SK-N-SH (cell line): ENCODE measurements around the gene OGFRL1. TPM values are rescaled to one million over a fixed set of nuclear protein-coding genes. Genes with fewer than 3 reads are reported as not detected.

Source experiments
- CTCF ChIA-PET: fragments of 300-600, 350-600 bp; formaldehyde crosslinking; extraction: SDS; loops from one replicate; lab custom pipeline; 2021; lab: Yijun Ruan, JAX
- POLR2A ChIA-PET: fragments of 350-600 bp; sonication (Branson Sonifier 250); formaldehyde crosslinking; extraction: SDS; loops from one replicate; lab custom pipeline; 2020; ENCODE audit warnings: antibody characterized with exemption, inconsistent platforms; lab: Yijun Ruan, JAX
- DNase-seq: peaks from one replicate; pipeline ENCODE4 v3.0.0; 2012
- H2AFZ ChIP-seq: fragments of 200-600 bp; sonication (generic); 2 replicates; pipeline ENCODE4 v1.8.1; 2016; ENCODE audit warnings: antibody characterized with exemption, mild to moderate bottlenecking, low read depth
- H3F3A ChIP-seq: fragments of 200-600 bp; sonication (generic); replicated peaks from 2 replicates; pipeline ENCODE3; 2016; ENCODE audit warnings: antibody characterized with exemption, mild to moderate bottlenecking; ENCODE audit not compliant: insufficient read depth
- H3K27ac ChIP-seq, 2 experiments: fragments of 200-500 bp in 1 of 2; fragments of 200-600 bp in 1 of 2; sonication (Bioruptor generic) in 1 of 2; sonication (generic), shearing (Covaris generic) in 1 of 2; 2 replicates each; pipeline versions ENCODE4 v1.5.1 to v1.6.1; 2014 to 2016; ENCODE audit warnings: low read depth in 2 of 2, inconsistent platforms in 1 of 2, low read length in 1 of 2, mild to moderate bottlenecking in 1 of 2, mixed read lengths in 1 of 2
- H3K27me3 ChIP-seq: fragments of 200-600 bp; sonication (generic), shearing (Covaris generic); 2 replicates; pipeline ENCODE4 v1.6.1; 2016; ENCODE audit warnings: mixed run types; ENCODE audit not compliant: insufficient read depth
- H3K36me3 ChIP-seq, 2 experiments: fragments of 200-500 bp in 1 of 2; fragments of 200-600 bp in 1 of 2; sonication (Bioruptor generic) in 1 of 2; sonication (generic) in 1 of 2; replicated peaks in 1 of 2; 2 replicates each; pipeline versions ENCODE3 to v1.5.1; 2014 to 2016; ENCODE audit warnings: low read length in 1 of 2, mild to moderate bottlenecking in 1 of 2; ENCODE audit not compliant: insufficient read depth in 2 of 2, control insufficient read depth in 1 of 2
- H3K4me1 ChIP-seq, 2 experiments: fragments of 200-500 bp in 1 of 2; fragments of 200-600 bp in 1 of 2; sonication (Bioruptor generic) in 1 of 2; sonication (generic), shearing (Covaris generic) in 1 of 2; 2 replicates each; pipeline versions ENCODE4 v1.5.1 to v1.6.1; 2014 to 2016; ENCODE audit warnings: low read depth in 1 of 2, low read length in 1 of 2, mixed run types in 1 of 2; ENCODE audit not compliant: insufficient read depth in 2 of 2, control insufficient read depth in 1 of 2
- H3K4me2 ChIP-seq: fragments of 200-600 bp; sonication (generic), shearing (Covaris generic); 2 replicates; pipeline ENCODE4 v1.6.1; 2017; ENCODE audit warnings: mixed run types
- H3K4me3 ChIP-seq, 2 experiments: fragments of 200-500 bp in 1 of 2; fragments of 200-600 bp in 1 of 2; sonication (Bioruptor generic) in 1 of 2; sonication (generic), shearing (Covaris generic) in 1 of 2; 2 replicates each; pipeline versions ENCODE4 v1.5.1 to v1.8.1; 2014 to 2016; ENCODE audit warnings: low read depth in 2 of 2, inconsistent platforms in 1 of 2, low read length in 1 of 2, mild to moderate bottlenecking in 1 of 2, mixed read lengths in 1 of 2, moderate library complexity in 1 of 2
- H3K79me2 ChIP-seq: fragments of 200-600 bp; sonication (generic); 2 replicates; pipeline ENCODE4 v1.8.1; 2017; ENCODE audit warnings: mild to moderate bottlenecking; ENCODE audit not compliant: insufficient read depth
- H3K9ac ChIP-seq: fragments of 200-600 bp; sonication (generic); 2 replicates; pipeline ENCODE4 v1.6.1; 2017; ENCODE audit warnings: mixed run types
- H3K9me2 ChIP-seq: fragments of 200-600 bp; sonication (generic); 2 replicates; pipeline ENCODE4 v1.6.1; 2017; ENCODE audit warnings: mixed run types
- H3K9me3 ChIP-seq: fragments of 200-600 bp; sonication (generic); 2 replicates; pipeline ENCODE4 v1.6.1; 2017; ENCODE audit warnings: mixed run types, mild to moderate bottlenecking, moderate library complexity
- H4K20me1 ChIP-seq: fragments of 200-600 bp; sonication (generic); 2 replicates; pipeline ENCODE4 v1.6.1; 2017; ENCODE audit warnings: mild to moderate bottlenecking, mixed run types; ENCODE audit not compliant: insufficient read depth
- CHD2 ChIP-seq: fragments of 150-350 bp; IDR thresholded peaks from 2 replicates; pipeline ENCODE4 v1.6.1; 2018; ENCODE audit warnings: low read length; ENCODE audit not compliant: partially characterized antibody
- ELF1 ChIP-seq: IDR thresholded peaks from 2 replicates; pipeline ENCODE4 v1.4.0; 2012
- EP300 ChIP-seq, 2 experiments: IDR thresholded peaks; 2 replicates each; pipeline versions ENCODE4 v1.4.0 to v1.6.1; 2012; ENCODE audit warnings: borderline replicate concordance in 1 of 2, low read depth in 1 of 2, low read length in 1 of 2
- FOXJ3 ChIP-seq: sonication (generic); formaldehyde crosslinking; IDR thresholded peaks from 2 replicates; pipeline ENCODE4 v1.5.1; 2020; ENCODE audit warnings: mild to moderate bottlenecking, missing genetic modification reagents
- GATA2 ChIP-seq: sonication (generic); formaldehyde crosslinking; IDR thresholded peaks from 2 replicates; pipeline ENCODE4 v1.5.0; 2020; ENCODE audit warnings: mild to moderate bottlenecking, missing genetic modification reagents
- JUND ChIP-seq: IDR thresholded peaks from 2 replicates; pipeline ENCODE4 v1.4.0; 2012
- NFIC ChIP-seq: IDR thresholded peaks from 2 replicates; pipeline ENCODE4 v1.4.0; 2012; ENCODE audit warnings: borderline replicate concordance
- NRF1 ChIP-seq: IDR thresholded peaks from 2 replicates; pipeline ENCODE4 v1.6.1; 2012; ENCODE audit warnings: low read depth, mild to moderate bottlenecking, low read length
- POLR2AphosphoS5 ChIP-seq: IDR thresholded peaks from 2 replicates; pipeline ENCODE4 v1.6.1; 2012; ENCODE audit warnings: low read depth, low read length
- RAD21 ChIP-seq: IDR thresholded peaks from 2 replicates; pipeline ENCODE4 v1.6.1; 2012; ENCODE audit warnings: mild to moderate bottlenecking, low read length
- RCOR1 ChIP-seq: fragments of 150-350 bp; IDR thresholded peaks from 2 replicates; pipeline ENCODE4 v1.6.1; 2017; ENCODE audit warnings: antibody characterized with exemption, low read length
- SIN3A ChIP-seq: IDR thresholded peaks from 2 replicates; pipeline ENCODE4 v1.6.1; 2012; ENCODE audit warnings: low read depth, mild to moderate bottlenecking, low read length, moderate library complexity, borderline replicate concordance
- SMC3 ChIP-seq: IDR thresholded peaks from 2 replicates; pipeline ENCODE4 v1.6.1; 2012; ENCODE audit warnings: low read depth, low read length, improper control_type of control experiment
- TCF12 ChIP-seq: IDR thresholded peaks from 2 replicates; pipeline ENCODE4 v1.4.0; 2012
- YY1 ChIP-seq: IDR thresholded peaks from 2 replicates; pipeline ENCODE4 v1.4.0; 2012; ENCODE audit warnings: low read depth, mild to moderate bottlenecking
- WGBS: methylation state at CpG from one replicate; pipeline ENCODE4 v1.1.6; 2017; ENCODE audit warnings: low lambda C conversion rate; 5-methylcytosine and 5-hydroxymethylcytosine counted together
- polyA plus RNA-seq, 3 experiments: library from polyadenylated mRNA; depleted of rRNA; stranded (reverse); fragments of >200 nt; gene quantifications; 2 replicates each; pipeline ENCODE4 v1.2.3, GENCODE V29; 2012
- TF ChIP-seq, protein P1 (sequence below): fragments of 150-350 bp; IDR thresholded peaks from 2 replicates; pipeline ENCODE4 v1.6.1; 2016; ENCODE audit warnings: mild to moderate bottlenecking, low read depth, low read length
- TF ChIP-seq, protein P2 (sequence below): fragments of 150-350 bp; IDR thresholded peaks from 2 replicates; pipeline ENCODE4 v1.6.1; 2017; ENCODE audit warnings: antibody characterized with exemption, low read length, low read depth, borderline replicate concordance
- TF ChIP-seq, protein P3 (sequence below): IDR thresholded peaks from 2 replicates; pipeline ENCODE4 v1.4.0; 2012; ENCODE audit warnings: low read depth
- TF ChIP-seq, protein P4 (sequence below): IDR thresholded peaks from 2 replicates; pipeline ENCODE4; 2012
- TF ChIP-seq, protein P5 (sequence below): IDR thresholded peaks from 2 replicates; pipeline ENCODE4 v1.4.0; 2012; ENCODE audit warnings: low read depth, borderline replicate concordance

The OGFRL1 gene
- polyA plus RNA-seq, 1 of the 3 experiments (the other 2 are of a cell fraction): 2.4 TPM

DNA sequence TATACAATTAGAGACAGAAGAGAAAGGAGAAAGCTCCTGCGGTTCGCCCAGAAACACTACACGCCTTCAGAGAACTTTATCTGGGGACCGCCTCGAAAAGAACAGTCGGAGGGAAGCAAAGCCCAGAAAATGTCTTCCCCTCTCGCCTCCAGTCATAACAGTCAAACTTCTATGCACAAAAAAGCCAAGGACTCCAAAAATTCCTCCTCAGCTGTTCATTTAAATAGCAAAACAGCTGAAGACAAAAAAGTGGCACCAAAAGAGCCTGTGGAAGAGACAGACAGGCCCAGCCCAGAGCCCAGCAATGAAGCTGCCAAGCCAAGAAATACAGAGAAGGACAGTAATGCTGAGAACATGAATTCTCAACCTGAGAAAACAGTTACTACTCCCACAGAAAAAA lies 12.9 kb downstream of the OGFRL1 start:
- H2AFZ ChIP-seq: no peak overlapping the region
- POLR2A ChIA-PET: no interaction called here
- H3K4me3 ChIP-seq: no peak overlapping the region
- no peaks in the 10 kb centered on the region for H3K9me3 ChIP-seq
- H3F3A ChIP-seq: no peaks in the 10 kb centered on the region
- TF ChIP-seq, protein P1, sequence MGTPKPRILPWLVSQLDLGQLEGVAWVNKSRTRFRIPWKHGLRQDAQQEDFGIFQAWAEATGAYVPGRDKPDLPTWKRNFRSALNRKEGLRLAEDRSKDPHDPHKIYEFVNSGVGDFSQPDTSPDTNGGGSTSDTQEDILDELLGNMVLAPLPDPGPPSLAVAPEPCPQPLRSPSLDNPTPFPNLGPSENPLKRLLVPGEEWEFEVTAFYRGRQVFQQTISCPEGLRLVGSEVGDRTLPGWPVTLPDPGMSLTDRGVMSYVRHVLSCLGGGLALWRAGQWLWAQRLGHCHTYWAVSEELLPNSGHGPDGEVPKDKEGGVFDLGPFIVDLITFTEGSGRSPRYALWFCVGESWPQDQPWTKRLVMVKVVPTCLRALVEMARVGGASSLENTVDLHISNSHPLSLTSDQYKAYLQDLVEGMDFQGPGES: no peak
- no peak for TF ChIP-seq TCF12
- TF ChIP-seq NFIC: no peak
- TF ChIP-seq GATA2: no peak
- no peak for TF ChIP-seq CHD2
- TF ChIP-seq, protein P2, sequence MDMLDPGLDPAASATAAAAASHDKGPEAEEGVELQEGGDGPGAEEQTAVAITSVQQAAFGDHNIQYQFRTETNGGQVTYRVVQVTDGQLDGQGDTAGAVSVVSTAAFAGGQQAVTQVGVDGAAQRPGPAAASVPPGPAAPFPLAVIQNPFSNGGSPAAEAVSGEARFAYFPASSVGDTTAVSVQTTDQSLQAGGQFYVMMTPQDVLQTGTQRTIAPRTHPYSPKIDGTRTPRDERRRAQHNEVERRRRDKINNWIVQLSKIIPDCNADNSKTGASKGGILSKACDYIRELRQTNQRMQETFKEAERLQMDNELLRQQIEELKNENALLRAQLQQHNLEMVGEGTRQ: no peak
- TF ChIP-seq JUND: no peak
- TF ChIP-seq, protein P3, sequence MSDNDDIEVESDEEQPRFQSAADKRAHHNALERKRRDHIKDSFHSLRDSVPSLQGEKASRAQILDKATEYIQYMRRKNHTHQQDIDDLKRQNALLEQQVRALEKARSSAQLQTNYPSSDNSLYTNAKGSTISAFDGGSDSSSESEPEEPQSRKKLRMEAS: no peak
- TF ChIP-seq, protein P4, sequence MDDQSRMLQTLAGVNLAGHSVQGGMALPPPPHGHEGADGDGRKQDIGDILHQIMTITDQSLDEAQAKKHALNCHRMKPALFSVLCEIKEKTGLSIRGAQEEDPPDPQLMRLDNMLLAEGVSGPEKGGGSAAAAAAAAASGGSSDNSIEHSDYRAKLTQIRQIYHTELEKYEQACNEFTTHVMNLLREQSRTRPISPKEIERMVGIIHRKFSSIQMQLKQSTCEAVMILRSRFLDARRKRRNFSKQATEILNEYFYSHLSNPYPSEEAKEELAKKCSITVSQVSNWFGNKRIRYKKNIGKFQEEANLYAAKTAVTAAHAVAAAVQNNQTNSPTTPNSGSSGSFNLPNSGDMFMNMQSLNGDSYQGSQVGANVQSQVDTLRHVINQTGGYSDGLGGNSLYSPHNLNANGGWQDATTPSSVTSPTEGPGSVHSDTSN: no peak
- no peak for TF ChIP-seq RCOR1
- no peak for TF ChIP-seq NRF1
- TF ChIP-seq RAD21: no peak
- TF ChIP-seq POLR2AphosphoS5: no peak
- no peak for TF ChIP-seq FOXJ3 (CRISPR knock-in tag)
- TF ChIP-seq ELF1: no peak
- TF ChIP-seq, protein P5, sequence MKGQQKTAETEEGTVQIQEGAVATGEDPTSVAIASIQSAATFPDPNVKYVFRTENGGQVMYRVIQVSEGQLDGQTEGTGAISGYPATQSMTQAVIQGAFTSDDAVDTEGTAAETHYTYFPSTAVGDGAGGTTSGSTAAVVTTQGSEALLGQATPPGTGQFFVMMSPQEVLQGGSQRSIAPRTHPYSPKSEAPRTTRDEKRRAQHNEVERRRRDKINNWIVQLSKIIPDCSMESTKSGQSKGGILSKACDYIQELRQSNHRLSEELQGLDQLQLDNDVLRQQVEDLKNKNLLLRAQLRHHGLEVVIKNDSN: no peak
- TF ChIP-seq YY1: no peak
- no peak for TF ChIP-seq EP300 (IDR thresholded peaks at IDR 0.05; ENCODE audit: borderline replicate concordance in 1 of 2, low read depth in 1 of 2, low read length in 1 of 2)
- TF ChIP-seq SIN3A: no peak
- TF ChIP-seq SMC3: no peak
- TF ChIP-seq, all 33 proteins: peak for 0
- Histone ChIP-seq H3K4me2 (no peak overlapping the region), H3K79me2 (no peaks in the 10 kb centered on the region), H3K27ac (no peak overlapping the region), H3K4me1 (peaks cover 0 to 2% of the 10 kb centered on the region in 2 experiments; a peak in 1 of 4 replicates), H3K9me2 (no peaks in the 10 kb centered on the region), H3K36me3 (peaks cover 16 to 18% of the 10 kb centered on the region in 2 experiments), H4K20me1 (no peaks in the 10 kb centered on the region), H3K27me3 (no peaks in the 10 kb centered on the region), H3K9ac (no peak overlapping the region)
- 99% methylated on average over 7 of the region's 7 CpGs for WGBS
- DNase-seq: no peak
- CTCF ChIA-PET: interaction anchor here (0.6 kb wide), 1 partner anchor 169 kb away, joined by 3 read pairs; no protein-coding TSS in a partner anchor
